Dermis blood vessel endothelial cell (primary cell): ENCODE data around the gene CARNS1. TPM values are rescaled to one million over a fixed set of nuclear protein-coding genes. Genes with fewer than 3 reads are reported as not detected.
A peak's percentile ranks its signal among the peaks of the same experiment; 100 is the strongest.

ENCODE experiments used
- DNase-seq: peaks from one replicate; pipeline ENCODE4 v3.0.0; 2010
- total RNA-seq: library from RNA; depleted of rRNA; stranded (reverse); fragments of >200 nt; gene quantifications from 2 replicates; pipeline ENCODE4 v1.2.3, GENCODE V29; 2014

The CARNS1 gene
- total RNA-seq, 1 donor from 2014 or later = 0.17 TPM

DNA sequence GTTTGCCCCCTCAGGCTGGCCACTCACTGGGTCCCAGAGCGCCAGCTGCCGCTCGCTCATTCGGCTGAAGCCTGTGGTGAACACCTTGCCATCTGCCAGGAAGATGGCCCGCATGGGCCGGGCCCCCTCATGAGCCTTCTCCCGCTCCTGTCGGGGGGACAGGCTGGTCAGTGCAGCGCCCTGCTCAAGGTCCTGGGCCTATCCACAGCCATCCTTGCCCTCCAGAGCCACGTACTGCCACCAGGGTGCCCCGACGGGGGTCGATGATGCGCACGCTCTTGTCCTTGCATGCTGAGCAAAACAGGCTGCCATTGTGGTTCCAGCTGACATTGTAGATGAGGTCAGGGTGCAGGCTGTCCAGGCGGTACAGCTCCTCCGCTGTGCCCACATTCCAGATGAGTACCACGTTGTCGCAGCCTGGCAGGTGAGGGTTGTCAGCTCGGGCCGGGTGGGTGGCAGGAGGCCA lies 25.7 kb downstream of the CARNS1 start:
- no peak for DNase-seq

DNA sequence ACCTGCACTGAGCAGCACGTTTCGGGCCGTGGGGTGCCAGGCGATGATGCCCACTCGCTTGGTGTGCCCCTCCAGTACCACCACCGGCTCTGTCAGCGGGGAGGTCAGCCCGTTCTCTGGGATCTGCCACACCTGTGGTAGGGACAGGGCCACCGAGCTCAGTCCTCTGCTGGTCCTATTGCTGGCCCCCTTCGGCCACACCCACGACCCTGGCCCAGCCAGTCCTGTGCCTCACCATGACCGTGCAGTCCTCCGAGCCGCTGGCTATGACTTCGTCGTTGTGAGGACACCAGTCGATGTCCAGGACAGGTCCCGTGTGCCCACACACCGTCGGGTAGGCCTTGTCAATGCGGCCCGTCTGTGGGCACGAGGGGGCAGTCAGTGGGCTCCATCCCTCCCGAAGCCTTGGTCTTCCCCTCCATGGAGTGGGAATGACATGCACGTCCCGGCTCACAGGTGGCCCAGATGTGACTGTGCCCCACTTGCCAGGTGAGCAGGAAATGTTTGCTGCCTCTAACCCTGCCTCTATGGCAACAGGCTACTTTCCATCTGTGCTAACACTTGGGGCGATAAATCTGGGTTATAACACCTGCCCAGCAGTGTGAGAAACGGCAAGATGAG lies 26.4 kb downstream of the CARNS1 start:
- DNase-seq = no peak

DNA sequence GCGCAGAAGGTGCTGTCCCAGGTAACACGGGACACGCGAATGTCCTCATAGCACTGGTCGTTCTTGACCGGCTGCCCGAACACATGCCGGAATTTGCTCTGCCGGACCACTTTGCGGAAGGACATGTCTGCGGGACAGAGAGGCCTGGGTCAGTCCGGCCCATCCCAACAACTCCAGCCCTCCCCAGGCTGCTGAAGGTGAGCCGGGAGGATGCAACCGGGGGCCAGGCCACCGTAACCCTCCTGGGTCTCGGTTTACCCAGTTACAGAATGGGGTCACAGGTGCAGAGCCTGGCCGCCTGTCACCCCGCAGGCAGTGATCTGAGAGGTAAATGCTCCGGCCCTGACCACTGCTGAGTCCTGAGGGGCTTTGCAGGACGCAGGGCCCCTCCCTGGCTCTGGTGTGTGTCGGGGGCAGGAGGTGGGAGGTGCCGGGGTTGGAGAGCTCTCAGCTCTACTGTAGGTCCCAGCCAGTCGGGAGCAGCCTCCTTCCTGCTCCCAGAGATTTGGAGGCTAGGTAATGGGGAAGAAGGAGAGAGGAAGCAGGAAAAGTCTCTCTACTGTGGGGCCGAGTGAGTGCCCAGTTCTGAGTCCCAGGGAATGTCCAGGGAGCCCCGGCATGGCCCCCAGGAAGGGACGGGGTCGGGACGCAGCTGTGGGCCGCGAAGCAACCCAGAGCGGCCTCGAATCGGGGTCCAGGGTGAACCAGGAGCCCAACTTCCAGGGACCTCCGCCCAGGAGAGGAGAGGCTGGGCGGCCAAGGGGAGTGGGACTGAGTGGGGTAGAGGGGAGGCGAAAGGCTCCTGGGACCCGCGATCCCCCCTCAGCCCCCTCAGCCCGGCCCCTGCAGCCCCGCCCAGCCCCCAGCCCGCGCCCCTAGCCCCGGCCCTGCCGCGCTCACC lies 27.3 kb downstream of the CARNS1 start:
- DNase-seq = peak; percentile 34

DNA sequence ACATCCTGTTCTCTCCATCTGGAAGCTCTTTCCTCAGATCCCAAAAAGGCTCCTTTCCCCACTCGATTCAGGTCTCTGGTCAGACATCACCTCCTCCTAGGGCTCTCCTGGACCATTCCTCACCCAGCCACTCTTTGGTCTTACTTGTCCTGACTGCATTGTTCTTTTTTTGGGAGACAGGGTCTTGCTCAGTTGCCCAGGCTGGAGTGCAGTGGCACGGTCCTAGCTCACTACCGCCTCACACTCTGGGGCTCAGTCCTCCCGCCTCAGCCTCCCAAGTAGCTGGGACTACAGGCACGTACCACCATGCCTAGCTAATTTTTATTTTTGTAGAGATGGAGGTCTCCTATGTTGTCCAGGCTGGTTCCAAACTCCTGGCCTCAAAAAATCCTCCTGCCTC lies 30.0 kb downstream of the CARNS1 start:
- DNase-seq = no peak

DNA sequence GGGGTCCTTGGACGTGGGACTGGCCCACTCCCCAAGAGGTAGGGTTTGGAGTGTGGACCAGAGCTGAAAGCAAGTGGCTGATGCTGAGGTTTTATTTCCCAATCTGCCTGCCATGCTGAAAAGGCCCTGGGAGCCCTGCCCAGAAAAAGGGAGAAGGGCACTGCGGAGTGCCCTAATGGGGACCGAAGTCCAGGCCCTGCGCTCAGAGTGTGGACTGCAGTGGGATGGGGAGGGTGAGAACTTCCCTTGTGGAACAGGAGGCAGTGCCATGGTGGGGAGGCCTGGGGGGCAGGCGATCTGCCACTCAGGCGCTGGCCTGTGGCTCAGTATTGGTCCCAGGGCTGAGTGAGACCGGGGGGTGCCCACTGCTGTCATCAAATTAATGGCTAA lies 32.7 kb downstream of the CARNS1 start:
- DNase-seq = no peak

DNA sequence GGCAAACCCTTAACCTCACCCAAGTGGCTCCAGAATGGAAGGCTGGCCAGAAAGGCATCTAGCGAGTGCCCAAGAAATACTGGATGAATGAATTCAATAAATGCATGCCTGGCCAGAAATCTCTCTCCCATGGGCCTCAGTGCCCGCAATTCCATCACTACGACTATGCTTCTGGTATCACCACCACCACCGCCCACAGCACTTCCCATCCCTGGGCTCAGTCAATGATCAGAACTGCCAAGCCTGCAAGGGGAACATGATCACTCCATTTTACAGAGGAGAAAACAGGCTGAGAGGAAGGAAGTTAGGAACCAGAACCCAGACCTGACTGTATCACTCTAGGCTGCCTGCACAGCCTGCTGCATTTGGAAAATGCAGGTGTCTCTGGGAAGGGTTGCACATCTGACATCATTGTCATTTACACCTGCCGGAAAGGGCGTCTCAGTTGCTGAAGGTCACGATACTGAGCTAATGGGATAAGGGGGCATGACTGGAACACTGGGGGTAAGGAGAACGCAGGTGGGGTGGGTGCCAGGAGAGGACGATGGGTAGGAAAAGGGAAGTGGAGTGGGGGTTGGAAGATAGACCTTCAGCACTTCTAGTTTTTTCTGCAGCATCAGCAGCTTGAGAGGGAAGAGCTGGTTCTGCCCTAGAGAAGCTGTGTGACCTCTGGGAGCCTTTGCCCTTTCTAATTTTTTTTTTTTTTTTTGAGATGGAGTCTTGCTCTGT lies 33.8 kb downstream of the CARNS1 start:
- no peak for DNase-seq

DNA sequence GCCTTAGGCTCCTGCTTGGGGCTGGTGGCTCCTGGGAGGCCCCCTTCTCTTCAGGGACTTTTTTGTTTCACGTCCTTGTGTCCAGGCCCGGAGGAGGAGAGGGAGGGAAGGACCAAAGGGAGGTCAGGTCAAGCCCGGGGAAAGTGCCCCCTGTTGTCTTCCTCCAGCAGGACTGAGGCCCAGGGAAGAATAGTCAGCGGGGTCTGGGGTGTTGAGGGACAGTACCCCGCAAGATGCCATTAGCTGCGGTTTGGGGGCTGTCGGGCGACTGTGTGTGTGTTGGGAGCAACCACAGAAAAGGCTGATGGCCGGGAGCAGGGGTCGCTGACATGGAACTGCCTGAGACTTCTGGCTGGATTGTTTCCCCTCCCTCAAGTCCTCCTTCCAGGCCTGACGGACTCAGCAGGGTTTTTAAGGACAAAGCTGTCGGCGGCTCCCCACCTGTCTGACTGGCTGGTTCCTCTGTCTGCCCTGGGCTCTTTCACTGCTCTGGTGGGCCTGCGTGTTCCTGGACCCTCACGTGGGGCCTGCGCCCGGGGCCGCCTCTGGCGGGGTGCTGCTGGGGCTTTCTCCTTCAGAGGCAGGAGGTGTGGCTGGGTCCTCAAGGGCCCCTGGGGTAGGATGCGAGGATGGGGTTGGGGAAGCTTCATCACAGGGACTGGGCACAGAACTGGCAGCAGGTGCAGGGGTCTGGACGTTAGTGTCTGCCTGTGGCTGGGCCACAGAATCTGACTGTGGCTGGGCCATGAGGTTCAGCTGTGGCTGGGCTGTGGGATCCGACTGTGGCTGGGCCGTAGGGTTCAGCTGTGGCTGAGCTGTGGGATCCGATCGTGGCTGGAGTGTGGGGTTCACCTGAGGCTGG lies 35.5 kb downstream of the CARNS1 start:
- no peak for DNase-seq

DNA sequence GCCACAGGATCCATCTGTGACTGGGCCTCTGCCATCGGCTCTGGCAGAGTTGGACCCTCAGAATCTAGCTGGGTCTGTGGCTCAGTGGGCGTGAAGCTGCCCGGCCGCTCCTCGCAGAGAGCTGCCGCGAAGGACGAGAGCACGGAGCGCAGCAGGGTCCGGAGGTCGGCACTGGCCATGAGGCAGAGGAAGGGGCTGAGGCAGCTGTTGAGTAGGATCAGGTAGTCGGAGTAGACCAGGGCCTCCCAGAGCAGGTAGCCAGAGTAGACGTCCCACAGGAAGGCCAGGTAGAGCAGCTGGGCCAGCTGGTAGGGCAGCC lies 36.1 kb downstream of the CARNS1 start:
- no peak for DNase-seq

DNA sequence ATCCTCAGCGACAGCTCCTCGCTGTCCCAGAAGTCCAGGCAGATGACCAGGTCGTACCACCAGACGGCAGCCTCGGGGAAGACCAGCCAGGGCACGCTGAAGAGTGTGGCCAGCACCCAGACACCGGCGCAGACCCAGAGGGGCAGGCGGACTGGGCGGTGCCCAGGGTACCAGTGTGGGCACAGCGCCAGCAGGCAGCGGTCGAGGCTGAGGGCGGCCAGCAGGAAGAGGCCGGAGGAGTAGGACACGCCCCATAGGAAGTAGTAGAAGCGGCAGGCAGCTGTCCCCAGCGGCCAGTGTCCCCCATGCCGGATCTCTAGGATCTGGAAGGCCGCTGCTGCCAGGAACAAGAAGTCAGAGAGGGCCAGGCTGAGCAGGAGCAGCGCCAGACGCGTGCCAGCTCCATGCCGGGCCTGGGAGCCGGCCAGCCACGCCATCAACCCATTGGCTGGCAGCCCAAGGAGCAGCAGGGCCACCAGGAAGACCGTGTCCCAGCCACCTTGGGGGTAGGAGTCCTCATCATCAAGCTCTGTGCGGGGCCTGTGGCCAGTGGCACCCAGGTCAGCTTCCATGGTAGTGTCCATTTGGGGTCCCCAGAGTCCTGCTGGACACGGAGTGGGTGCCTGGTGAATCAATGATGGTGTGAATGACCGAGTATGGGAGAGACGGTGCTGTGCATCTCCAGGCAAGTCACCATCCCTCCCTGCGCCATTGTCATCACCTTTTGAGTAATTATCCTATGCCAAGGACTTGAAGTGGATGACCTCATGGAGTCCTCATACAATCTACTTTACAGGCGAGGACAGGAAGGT lies 36.9 kb downstream of the CARNS1 start, which contains the start of gene GPR152:
Gene GPR152 (minus strand): TSS at position 589 of the 812 bp plus-strand sequence. CDS start 5 bp downstream, at position 584.
- peak; percentile 59 for DNase-seq

DNA sequence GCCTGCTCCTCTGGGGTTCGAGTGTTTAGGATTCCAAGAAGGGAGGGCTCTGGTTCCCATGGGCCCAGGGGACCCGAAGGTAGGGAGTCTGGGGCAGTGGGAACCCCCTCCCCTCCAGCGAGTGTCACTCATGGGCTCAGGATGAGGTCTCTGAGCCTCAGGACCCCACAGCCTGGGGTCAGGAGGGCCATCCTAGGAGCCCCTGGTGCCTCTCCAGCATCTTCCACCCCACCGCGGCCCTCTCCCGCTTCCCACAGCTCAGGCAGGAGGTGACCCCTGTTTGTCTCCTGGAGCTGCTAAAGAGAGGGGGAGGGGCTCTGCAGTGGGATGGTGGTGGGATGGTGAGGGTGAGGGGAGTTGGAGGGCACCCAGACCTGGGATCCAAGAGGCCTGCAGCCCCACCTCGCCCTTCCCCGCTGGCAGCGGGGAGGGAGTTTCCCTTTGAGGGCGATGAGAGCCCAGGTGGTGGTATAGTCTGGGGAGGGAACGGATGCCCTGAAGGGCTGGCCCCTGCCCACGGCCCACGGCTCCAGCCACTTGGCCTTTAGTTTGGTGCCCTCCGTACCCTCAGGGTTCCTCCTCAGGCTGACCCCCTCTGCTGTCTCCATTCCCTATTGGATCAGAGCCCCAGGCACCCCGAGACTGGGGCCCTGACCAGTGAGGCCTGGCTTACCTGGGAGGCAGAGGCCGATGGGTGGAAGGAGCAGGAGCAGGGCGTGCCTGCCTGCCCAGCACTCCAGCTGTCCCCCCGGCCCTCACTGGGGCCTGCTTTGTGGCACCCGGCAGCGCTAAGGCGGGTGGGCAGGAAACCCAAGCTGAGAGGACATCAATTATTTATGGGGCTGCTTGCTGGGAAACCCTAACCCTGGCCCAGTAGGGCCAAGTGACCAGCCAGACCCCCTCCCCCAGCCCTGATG lies 38.6 kb downstream of the CARNS1 start:
- no peak for DNase-seq

DNA sequence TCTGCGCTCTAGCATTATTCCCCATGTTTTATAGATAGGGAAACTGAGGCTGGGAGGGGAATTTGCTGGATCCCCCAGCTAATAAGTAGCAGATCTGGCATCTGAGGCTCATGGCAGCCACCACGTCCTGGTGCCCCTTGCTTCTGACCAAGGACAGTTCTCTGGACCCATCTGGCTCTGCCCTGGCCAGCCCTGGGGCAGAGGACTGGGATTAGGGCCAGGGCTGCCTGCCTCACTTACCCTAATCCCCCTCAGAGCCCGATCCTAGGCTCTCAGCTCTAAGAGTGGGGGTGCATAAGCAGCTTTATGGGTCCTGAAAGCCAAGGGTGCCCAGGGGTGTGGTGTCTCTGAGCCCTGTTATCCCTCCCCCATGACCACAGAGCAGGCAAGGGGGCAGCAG lies 39.6 kb downstream of the CARNS1 start, which contains the start of gene CABP4:
Gene CABP4 (plus strand): TSS at position 301 of the 400 bp plus-strand sequence. CDS start 70 bp downstream, at position 371.
- DNase-seq = no peak

DNA sequence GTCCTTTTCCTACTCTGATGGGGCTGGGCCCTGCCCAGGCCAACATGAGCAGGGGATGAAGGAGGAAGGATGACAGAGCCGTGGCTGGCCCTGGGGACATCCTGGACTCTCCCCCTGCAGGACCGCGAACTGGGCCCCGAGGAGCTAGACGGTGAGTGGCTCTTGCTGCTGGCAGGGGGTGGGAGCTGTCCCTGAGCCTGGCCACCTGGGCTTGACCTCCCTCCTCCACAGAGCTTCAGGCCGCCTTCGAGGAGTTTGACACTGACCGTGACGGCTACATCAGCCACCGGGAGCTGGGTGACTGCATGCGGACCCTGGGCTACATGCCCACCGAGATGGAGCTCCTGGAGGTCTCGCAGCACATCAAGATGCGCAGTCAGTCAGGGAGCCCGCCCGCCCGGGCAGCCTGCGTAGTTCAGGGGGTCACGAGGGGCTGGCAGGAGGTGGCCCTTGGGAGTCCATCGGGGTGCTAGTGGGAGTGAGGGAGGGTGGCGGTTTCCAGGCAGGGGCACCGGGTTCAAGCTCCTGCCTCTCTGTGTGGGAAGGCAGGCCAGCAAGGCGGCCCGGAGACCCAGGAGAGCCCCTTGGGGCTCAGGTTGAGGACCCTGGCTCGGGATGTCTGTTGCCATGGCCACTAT lies 40.7 kb downstream of the CARNS1 start:
- no peak for DNase-seq

DNA sequence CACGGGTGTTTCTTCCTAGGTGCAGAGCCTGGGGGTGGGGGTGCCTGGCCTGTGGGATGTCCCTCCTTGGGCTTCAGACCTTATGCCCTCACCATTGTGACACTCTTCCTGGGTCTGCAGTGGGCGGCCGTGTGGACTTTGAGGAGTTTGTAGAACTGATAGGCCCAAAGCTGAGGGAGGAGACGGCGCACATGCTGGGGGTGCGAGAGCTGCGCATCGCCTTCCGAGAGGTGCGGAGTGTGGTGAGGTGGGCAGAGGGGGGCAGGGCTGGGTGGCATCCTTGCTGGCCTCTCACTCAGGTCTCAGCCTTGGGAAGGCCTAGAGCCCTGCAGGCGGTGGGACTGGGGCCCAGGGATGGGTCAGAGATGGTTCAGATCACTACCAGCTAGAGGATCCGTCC lies 42.0 kb downstream of the CARNS1 start:
- no peak for DNase-seq

DNA sequence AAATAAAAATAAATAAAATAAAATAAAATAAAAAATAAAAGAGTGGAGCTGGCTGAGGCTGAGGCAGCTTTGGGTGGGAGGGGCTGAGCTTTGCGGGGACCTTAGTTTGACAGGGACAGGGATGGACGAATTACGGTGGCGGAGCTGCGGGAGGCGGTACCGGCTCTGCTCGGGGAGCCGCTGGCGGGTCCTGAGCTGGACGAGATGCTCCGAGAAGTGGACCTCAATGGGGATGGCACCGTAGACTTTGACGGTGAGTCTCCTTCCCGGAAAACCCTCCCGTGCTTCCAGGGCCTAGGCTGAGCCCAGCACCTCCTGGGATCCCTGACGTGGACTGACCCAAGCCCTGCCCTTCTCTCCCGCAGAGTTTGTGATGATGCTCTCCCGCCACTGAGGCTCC lies 42.8 kb downstream of the CARNS1 start:
- DNase-seq = no peak

DNA sequence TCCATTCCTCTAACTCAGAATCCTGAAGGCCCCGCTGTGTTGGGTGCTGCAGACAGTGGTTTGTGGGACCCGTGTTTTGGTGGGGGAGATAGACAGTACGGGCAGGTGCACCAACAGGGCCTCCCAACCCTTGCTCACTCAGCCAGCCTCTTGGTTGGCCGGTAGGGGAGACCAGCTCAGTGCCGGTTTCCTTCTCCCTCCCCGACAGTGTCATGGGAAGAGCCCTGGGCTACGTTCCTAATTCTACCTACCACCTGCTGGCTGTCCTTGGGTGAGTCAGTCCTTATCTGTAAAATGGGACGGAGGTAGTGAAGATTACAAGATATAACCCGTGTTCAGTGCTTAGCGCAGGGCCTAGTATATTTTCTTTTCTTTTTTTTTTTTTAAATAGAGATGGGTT lies 47.7 kb downstream of the CARNS1 start:
- no peak for DNase-seq

DNA sequence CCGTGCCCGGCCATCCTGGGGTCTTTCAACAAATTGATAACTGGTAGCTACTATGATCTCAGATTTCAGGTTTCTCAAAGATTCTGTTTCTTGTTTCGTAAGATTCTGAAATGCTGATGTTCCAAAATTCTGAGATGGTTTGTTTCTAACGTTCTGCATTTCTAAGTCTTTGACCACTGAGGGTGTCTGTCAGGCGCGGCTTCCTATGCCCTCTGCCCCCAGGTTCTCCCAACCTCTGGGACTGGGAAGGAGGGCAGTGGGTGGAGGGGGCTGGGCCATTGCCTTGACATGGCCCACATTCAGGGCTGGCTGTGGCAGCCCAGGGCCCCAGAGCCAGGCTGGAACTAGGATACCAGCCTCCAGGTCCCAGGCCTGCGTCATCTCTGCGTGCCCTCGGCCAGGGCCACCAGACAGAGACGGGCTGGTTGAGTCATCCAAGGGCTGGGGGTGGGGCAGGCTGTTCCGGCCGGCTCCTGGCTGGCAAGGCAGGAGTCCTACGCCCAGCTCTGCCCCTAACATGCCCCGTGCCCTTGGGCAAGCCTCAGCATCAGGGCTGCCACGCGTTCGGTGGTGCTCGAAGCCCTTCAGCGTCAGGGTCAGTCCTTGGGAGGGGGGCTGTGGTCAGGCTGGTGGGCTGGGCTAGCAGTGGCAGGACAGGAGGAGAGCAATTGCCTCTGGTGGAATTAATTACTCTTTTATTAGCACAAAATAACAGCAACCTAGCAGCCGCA lies 48.4 kb downstream of the CARNS1 start:
- DNase-seq = peak; percentile 74

DNA sequence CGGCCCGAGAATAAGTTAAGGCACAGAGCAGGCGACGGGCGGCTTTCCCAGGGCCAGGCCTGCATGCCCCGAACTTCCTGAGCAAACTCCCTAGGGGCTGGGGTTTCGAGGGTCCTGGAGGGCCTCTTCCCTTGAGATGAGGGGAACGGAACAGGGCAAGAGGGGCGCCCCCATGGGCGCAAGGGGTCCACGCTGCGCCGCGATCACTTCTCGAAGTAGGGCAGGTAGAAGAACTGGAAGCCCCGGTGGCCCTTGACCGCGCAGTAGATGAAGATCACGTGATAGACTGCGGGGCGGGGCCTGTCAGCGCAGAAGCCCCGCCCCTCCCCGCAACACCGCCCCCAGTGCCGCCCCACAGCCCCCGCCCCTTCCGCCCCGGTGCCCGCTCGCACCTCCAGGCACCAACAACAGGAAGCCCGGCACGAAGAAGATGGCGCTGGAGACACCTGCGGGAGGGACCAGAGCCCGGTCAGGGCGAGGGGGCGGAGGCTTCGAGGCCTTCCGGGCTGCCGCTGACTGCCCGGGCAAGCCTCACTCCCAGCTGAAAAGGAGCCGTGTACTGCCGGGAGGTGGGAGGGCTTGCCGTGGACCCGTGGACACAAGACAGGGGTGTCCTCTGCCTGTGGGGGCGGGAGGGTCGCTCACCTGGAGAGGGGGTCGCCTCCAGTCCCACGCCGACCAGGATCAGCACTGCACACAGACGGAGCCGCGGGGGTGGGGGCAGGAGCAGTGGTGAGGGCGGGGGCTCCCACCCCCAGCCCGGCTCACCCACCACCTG lies 49.1 kb downstream of the CARNS1 start:
- DNase-seq = peak; percentile 88

DNA sequence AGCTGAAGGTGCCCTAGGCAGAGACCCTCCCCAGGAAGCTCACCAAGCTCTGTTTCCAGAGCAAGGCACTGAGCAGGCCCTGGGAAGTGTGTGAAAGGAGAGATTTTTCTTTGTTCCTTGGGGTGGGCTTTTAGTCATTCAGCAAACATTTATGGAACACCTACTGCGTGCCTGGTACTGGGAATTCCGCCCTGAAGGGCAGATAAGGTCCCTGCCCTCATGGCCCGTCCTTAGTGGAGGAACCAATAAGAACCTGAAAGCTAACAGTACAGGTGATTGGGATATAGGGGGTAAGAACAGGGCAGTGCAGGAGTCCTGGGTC lies 49.7 kb downstream of the CARNS1 start:
- DNase-seq = no peak
